CD14-positive monocyte (primary cell): ENCODE data around the gene SLC26A1. TPM values are rescaled to one million over a fixed set of nuclear protein-coding genes. Genes with fewer than 3 reads are reported as not detected.

Experiments
- DNase-seq, 3 donors: peaks; one replicate each; pipeline ENCODE4 v3.0.0-alpha.2; 2011 to 2022
- H2AFZ ChIP-seq: 2 replicates; pipeline ENCODE4 v1.6.0; 2012; ENCODE audit warnings: mild to moderate bottlenecking, low read depth, low read length, inconsistent platforms; ENCODE audit not compliant: insufficient read depth, poor library complexity, severe bottlenecking
- H3K27ac ChIP-seq, 2 donors: 1 replicate in 1 of 2; 2 replicates in 1 of 2; pipeline ENCODE4 v1.5.1; 2012 to 2013; ENCODE audit warnings: low read length in 2 of 2, control low read depth in 1 of 2, inconsistent platforms in 1 of 2, low read depth in 1 of 2, mild to moderate bottlenecking in 1 of 2
- H3K27me3 ChIP-seq, 2 donors: one replicate each; pipeline versions ENCODE4 v1.6.0 to v1.6.1; 2011 to 2013; ENCODE audit warnings: low read length in 2 of 2; ENCODE audit not compliant: control insufficient read depth in 2 of 2, insufficient read depth in 2 of 2
- H3K36me3 ChIP-seq, 2 donors: replicated peaks in 1 of 2; 1 replicate in 1 of 2; 2 replicates in 1 of 2; pipeline versions ENCODE4 v1.5.1 to v1.6.1; 2012 to 2013; ENCODE audit warnings: low read length in 2 of 2, control low read depth in 1 of 2, inconsistent platforms in 1 of 2, mild to moderate bottlenecking in 1 of 2; ENCODE audit not compliant: insufficient read depth in 2 of 2, control insufficient read depth in 1 of 2
- H3K4me1 ChIP-seq, 2 donors: 1 replicate in 1 of 2; 2 replicates in 1 of 2; pipeline versions ENCODE4 v1.5.1 to v1.6.1; 2012 to 2013; ENCODE audit warnings: low read length in 2 of 2, control low read depth in 1 of 2, inconsistent platforms in 1 of 2, mild to moderate bottlenecking in 1 of 2, moderate library complexity in 1 of 2; ENCODE audit not compliant: insufficient read depth in 2 of 2, control insufficient read depth in 1 of 2
- H3K4me2 ChIP-seq: replicated peaks from 2 replicates; pipeline ENCODE3; 2012; ENCODE audit warnings: low read length, moderate library complexity, mild to moderate bottlenecking; ENCODE audit not compliant: poor library complexity, severe bottlenecking; ENCODE audit errors: extremely low read depth
- H3K4me3 ChIP-seq, 3 experiments: fragments of 200-600 bp in 1 of 3; sonication (generic) in 1 of 3; replicated peaks in 1 of 3; 1 replicate in 2 of 3; 2 replicates in 1 of 3; pipeline ENCODE4 v1.5.1; 2011 to 2013; ENCODE audit warnings: low read length in 3 of 3, mild to moderate bottlenecking in 3 of 3, control low read depth in 2 of 3, low read depth in 2 of 3, inconsistent platforms in 1 of 3, moderate library complexity in 1 of 3
- H3K79me2 ChIP-seq: 2 replicates; pipeline ENCODE4 v1.6.0; 2012; ENCODE audit warnings: mild to moderate bottlenecking, control low read depth, inconsistent platforms, low read length, moderate library complexity; ENCODE audit not compliant: insufficient read depth
- H3K9ac ChIP-seq: 2 replicates; pipeline ENCODE4 v1.6.0; 2017; ENCODE audit warnings: low read length, mild to moderate bottlenecking; ENCODE audit not compliant: insufficient read depth, poor library complexity, severe bottlenecking
- H3K9me3 ChIP-seq, 2 donors: replicated peaks in 1 of 2; 1 replicate in 1 of 2; 2 replicates in 1 of 2; pipeline versions ENCODE4 v1.5.1 to v1.6.1; 2012 to 2013; ENCODE audit warnings: low read length in 2 of 2, control low read depth in 1 of 2; ENCODE audit not compliant: control insufficient read depth in 1 of 2, insufficient read depth in 1 of 2
- H4K20me1 ChIP-seq: 2 replicates; pipeline ENCODE4 v1.6.0; 2012; ENCODE audit warnings: mild to moderate bottlenecking, low read length, control low read depth, moderate library complexity; ENCODE audit not compliant: insufficient read depth
- H3K27ac Mint-ChIP-seq, 7 donors: one replicate each; pipeline ENCODE4 v1.8.0; 2020; ENCODE audit warnings: mild to moderate bottlenecking in 7 of 7, mixed read lengths in 7 of 7, moderate library complexity in 6 of 7, inconsistent platforms in 2 of 7
- H3K27me3 Mint-ChIP-seq, 3 donors: one replicate each; pipeline ENCODE4 v1.8.0; 2021 to 2022; ENCODE audit warnings: low read depth in 3 of 3, mild to moderate bottlenecking in 3 of 3, mixed read lengths in 3 of 3, moderate library complexity in 3 of 3, inconsistent platforms in 1 of 3
- H3K36me3 Mint-ChIP-seq, 2 donors: one replicate each; pipeline ENCODE4 v1.8.0; 2020; ENCODE audit warnings: mixed read lengths in 2 of 2, inconsistent platforms in 1 of 2, mild to moderate bottlenecking in 1 of 2
- H3K4me1 Mint-ChIP-seq: one replicate; pipeline ENCODE4 v1.8.0; 2020; ENCODE audit warnings: mild to moderate bottlenecking, mixed read lengths
- H3K4me3 Mint-ChIP-seq, 2 donors: one replicate each; pipeline ENCODE4 v1.8.0; 2020; ENCODE audit warnings: mild to moderate bottlenecking in 2 of 2, mixed read lengths in 2 of 2, moderate library complexity in 1 of 2
- H3K9me3 Mint-ChIP-seq, 7 donors: one replicate each; pipeline ENCODE4 v1.8.0; 2020 to 2022; ENCODE audit warnings: mixed read lengths in 7 of 7, mild to moderate bottlenecking in 6 of 7, moderate library complexity in 6 of 7, inconsistent platforms in 2 of 7
- CTCF ChIP-seq: fragments of 200-600 bp; IDR thresholded peaks from one replicate; pipeline ENCODE4 v1.8.0; 2022; ENCODE audit warnings: antibody characterized with exemption, mild to moderate bottlenecking
- WGBS: methylation state at CpG from one replicate; pipeline ENCODE4 v1.1.5; 2013; ENCODE audit warnings: missing lambda C conversion rate; ENCODE audit not compliant: insufficient coverage; 5-methylcytosine and 5-hydroxymethylcytosine counted together
- intact Hi-C, 2 donors: fragments of 100-400 bp; cut with micrococcal nuclease; formaldehyde crosslinking; loops; one replicate each; pipeline versions ENCODE4 v1.15.0 to v1.15.1; 2023
- polyA plus RNA-seq, 3 donors: library from polyadenylated mRNA; depleted of rRNA in 1 of 3; unstranded in 2 of 3; stranded (reverse) in 1 of 3; fragments of 300-500 nt in 2 of 3; fragments of >200 nt in 1 of 3; fragmentation: Illumina TruSeq in 2 of 3; gene quantifications; 1 replicate in 2 of 3; 2 replicates in 1 of 3; pipeline ENCODE4 v1.2.3, GENCODE V29; 2012 to 2021

SLC26A1 gene
- polyA plus RNA-seq, 3 donors: 0.16 to 0.37 (median 0.18) TPM

- no peaks in the 10 kb centered on the region for H3K79me2 ChIP-seq
- no peaks in the 10 kb centered on the region for H4K20me1 ChIP-seq
- H2AFZ ChIP-seq: no peak overlapping the region
- 95% methylated on average over 18 of the region's 19 CpGs for WGBS
- Mint-ChIP-seq H3K4me1 (peaks cover 5% of the 10 kb centered on the region), H3K9me3 (peaks cover 0 to 6% (median 0%) of the 10 kb centered on the region in 7 donors), H3K36me3 (peaks cover 6 to 8% of the 10 kb centered on the region in 2 donors), H3K4me3 (no peak overlapping the region), H3K27ac (no peak overlapping the region), H3K27me3 (peaks cover 0 to 5% (median 2%) of the 10 kb centered on the region in 3 donors)
- H3K4me3 ChIP-seq: no peak overlapping the region
- H3K4me2 ChIP-seq: no peak overlapping the region
- DNase-seq: no peak
- no peaks in the 10 kb centered on the region for H3K27me3 ChIP-seq
- H3K27ac ChIP-seq: no peak overlapping the region
- TF ChIP-seq CTCF: no peak
- peaks cover 0 to 7% of the 10 kb centered on the region in 2 donors for H3K4me1 ChIP-seq
- no peak overlapping the region for H3K9ac ChIP-seq
- H3K36me3 ChIP-seq: no peaks in the 10 kb centered on the region
- intact Hi-C loops: no loop called here
- no peaks in the 10 kb centered on the region for H3K9me3 ChIP-seq
These were observed 29.5 kb upstream of the SLC26A1 start for GRCh38 chr4:1022739-1023066.

GRCh38 chr4:1022051-1022738, 29.0 kb upstream of the SLC26A1 start:
- no peak overlapping the region for H3K27ac Mint-ChIP-seq
- no peak overlapping the region for H3K27ac ChIP-seq
- no peaks in the 10 kb centered on the region for H3K27me3 ChIP-seq
- no peak overlapping the region for H2AFZ ChIP-seq
- H3K4me2 ChIP-seq: no peak overlapping the region
- H4K20me1 ChIP-seq: no peaks in the 10 kb centered on the region
- TF ChIP-seq CTCF: no peak
- 98% methylated on average over 40 of the region's 46 CpGs for WGBS
- H3K4me3 ChIP-seq: no peak overlapping the region
- intact Hi-C loops: no loop called here
- peaks cover 0 to 7% of the 10 kb centered on the region in 2 donors for H3K4me1 ChIP-seq
- no peak for DNase-seq
- no peaks in the 10 kb centered on the region for H3K79me2 ChIP-seq
- peaks cover 6 to 8% of the 10 kb centered on the region in 2 donors for H3K36me3 Mint-ChIP-seq
- H3K9me3 ChIP-seq: no peaks in the 10 kb centered on the region
- H3K4me1 Mint-ChIP-seq: peaks cover 5% of the 10 kb centered on the region
- no peak overlapping the region for H3K9ac ChIP-seq
- H3K36me3 ChIP-seq: no peaks in the 10 kb centered on the region
- H3K9me3 Mint-ChIP-seq: peaks cover 0 to 6% (median 0%) of the 10 kb centered on the region in 7 donors
- no peak overlapping the region for H3K4me3 Mint-ChIP-seq
- H3K27me3 Mint-ChIP-seq: peaks cover 0 to 5% (median 2%) of the 10 kb centered on the region in 3 donors
